Suppressor macrophage treated with lipopolysaccharide for 1 hour (primary cell): ENCODE results near the gene NQO1.
"Not testable (repeated sequence)": the region's sequence is repeated elsewhere in the genome, so short reads cannot be mapped to it uniquely, and the experiment has no call there.

ENCODE experiments used
- DNase-seq, 3 donors: peaks; one replicate each; pipeline ENCODE4 v3.0.0-alpha.2; 2020 to 2022

The NQO1 gene

DNA sequence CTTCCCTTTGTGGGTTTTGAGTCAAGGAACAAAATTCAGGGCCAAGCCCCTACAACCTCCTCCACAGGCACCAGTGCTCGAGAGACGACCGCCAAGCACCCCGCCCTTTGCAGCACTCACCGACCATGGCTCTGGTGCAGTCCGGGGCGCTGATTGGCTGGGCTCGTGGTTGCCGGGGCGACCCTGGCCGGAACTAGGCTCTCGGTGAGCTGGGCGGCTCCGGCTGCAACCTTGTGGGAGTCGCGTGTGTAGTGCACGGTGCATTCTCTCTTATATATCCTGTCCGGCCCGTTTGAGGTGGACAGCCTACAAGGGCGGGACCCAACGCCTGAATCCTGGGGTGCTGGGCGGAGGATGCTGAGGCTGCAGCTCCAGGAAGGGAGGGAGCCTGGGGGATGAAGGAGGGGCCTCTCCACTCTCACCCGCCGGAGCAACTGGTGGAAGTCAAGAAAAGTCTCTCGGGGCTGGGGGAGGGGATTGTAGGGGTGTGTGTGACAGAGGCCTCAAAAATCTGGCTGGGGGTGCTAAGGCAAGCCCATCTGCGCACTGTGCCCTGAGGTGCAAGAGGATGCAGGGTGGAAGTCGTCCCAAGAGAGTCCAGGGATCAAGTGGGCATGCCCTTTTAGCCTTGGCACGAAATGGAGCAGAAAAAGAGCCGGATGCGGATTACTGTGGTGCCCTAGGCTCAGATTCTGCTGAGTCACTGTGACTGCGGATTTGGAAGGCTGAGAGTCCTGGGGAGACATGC lies at the start of gene NQO1:
NQO1 (minus strand) TSS at position 248 of the 748 bp plus-strand sequence; CDS start at position 127, 121 bp downstream.
- DNase-seq = peak; percentile 91 to 94 (median 92)

- peak in 2 of 3 donors; percentile 34 to 49 for DNase-seq
Measured at GRCh38 chr16:69775563-69775962, 49.2 kb upstream of the NQO1 start.

GRCh38 chr16:69773260-69773947 lies 47.0 kb upstream of the NQO1 start:
- DNase-seq = no peak

DNA sequence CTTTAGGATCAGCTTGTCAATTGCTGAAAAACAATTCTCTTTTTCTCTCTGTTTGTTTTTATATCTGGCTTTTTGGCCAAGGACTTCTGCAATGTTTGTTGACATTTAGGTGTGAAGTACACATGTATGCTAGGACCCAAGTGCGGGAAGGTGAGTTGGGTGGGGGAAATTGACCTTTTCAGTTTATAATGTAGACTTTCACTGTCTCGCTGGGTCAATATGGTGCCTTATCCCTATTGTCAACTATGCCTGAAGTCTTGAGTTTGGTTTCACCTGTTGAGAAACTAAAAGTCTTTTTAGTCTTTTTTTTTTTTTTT lies 45.2 kb upstream of the NQO1 start:
- no peak for DNase-seq

- DNase-seq = no peak
Measured at GRCh38 chr16:69769404-69769803, 43.0 kb upstream of the NQO1 start.

GRCh38 chr16:69768666-69769065 lies 42.3 kb upstream of the NQO1 start:
- DNase-seq = no peak

DNA sequence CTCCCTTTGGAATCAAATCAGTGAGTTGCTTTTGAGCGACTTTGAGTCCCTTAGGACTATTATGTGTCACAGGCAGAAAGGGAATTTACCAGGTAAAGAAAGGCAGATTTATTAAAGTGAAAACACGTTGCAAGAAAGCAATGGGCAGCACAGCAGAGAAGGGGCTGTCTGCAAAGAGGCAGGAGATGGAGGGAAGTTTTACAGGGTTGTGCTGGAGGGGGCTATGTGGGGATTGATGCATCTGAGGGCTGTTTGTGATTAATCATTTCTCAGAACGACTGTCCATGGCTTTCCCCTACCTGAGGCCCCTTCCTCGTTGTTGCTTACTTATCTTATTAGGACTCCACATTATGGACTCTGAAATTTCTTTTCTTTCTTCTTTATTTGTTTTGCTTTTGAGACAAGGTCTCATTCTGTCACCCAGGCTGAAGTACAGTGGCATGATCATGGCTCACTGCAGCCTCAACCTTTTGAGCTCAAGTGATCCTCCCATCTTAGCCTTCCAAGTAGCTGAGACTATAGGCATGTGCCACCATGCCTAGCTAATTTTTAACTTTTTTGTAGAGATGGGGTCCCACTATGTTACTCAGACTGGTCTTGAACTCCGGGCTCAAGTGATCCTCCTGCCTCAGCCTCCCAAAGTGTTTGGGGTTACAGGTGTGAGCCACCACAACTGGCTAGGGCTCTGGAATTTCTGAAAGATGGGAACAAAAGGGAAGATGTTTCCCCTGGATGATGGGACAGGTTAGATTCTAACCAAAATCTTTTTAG lies 41.3 kb upstream of the NQO1 start:
- no peak for DNase-seq

DNA sequence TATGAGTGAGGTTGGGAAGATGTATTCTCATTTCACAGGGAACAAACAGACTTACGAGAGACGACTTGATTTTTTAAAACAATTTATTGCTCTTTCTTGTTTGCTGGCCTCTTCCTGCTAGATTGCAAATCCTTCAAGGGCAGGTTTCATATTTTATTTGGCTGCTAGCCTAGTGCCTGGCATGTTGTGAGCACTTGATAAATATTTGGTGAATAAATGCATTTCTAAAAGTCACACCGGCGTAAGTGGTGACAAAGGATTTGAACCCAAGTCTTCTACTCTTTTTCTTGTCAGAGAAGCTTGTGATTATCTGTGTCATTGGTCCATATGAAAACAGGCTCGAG lies 37.2 kb upstream of the NQO1 start:
- no peak for DNase-seq

DNA sequence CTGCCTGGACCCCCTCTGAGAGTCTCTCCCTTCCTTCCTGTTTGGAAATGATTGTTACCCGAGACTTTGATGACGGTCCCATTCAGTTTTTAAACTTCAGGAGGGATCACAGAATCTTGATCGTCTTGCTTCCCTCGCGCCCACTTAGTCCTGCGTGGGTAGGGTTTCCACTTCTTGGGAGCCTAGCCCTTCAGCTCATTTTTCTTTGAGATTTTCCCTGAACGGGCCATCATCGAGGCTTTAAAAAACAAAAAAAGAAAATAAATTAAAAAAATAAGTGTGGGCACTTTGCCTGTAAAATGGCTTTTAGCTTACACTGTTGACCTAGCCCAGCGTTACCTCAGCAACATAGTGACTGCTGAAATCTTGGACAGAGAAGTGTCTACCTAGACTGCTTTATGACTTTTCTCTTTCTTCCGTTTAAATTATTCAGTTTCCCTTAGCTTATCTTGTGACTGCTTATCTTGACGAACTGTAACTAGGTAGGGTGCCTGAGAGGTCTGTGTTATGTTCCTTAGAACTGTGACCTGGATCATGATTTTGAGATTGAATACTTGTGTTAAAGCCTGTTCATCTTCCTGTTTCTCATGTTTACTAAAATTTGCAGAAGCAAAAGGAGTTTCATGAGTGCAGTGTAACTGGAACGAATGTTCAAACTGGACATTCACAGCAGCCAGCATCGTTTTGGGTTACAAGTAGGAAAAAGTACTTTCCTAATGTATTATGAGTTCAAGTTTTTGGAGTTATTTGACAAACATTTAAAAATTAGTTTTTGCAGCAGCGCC lies 36.6 kb upstream of the NQO1 start:
- peak; percentile 50 to 54 (median 53) for DNase-seq

GRCh38 chr16:69761983-69762813 lies 35.8 kb upstream of the NQO1 start, which contains the start of gene WWP2:
TSS of gene WWP2 (plus strand) at chr16:69762332. CDS start at chr16:69787011, 24,679 bp downstream.
- peak; percentile 80 to 92 (median 84) for DNase-seq

- DNase-seq = not testable (repeated sequence)
Measured at GRCh38 chr16:69757375-69757774, 31.0 kb upstream of the NQO1 start.

- no peak for DNase-seq
Measured at GRCh38 chr16:69756705-69757104, 30.3 kb upstream of the NQO1 start.

GRCh38 chr16:69754469-69755310 lies 28.3 kb upstream of the NQO1 start, which contains the start of gene NOB1:
TSS of gene NOB1 (minus strand) at chr16:69754926. CDS start at chr16:69754910, 16 bp downstream.
- peak; percentile 99 for DNase-seq

DNA sequence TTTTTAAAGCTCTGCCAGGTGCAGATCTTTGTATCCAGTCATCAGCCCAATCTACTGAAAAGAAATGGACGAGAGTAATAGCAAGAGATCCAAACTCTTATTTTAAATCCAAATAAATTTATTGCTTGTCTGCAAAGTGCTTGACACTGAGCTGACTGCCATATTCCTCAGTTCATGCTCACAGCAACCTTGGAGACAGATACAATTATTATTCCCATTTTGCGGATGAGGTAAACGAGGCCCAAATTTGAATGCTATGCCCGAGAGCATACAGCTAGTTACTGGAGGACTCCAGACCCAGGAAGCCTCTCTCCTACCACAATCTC lies 27.7 kb upstream of the NQO1 start:
- no peak for DNase-seq

- DNase-seq = no peak
Measured at GRCh38 chr16:69748694-69749345, 22.5 kb upstream of the NQO1 start.

DNA sequence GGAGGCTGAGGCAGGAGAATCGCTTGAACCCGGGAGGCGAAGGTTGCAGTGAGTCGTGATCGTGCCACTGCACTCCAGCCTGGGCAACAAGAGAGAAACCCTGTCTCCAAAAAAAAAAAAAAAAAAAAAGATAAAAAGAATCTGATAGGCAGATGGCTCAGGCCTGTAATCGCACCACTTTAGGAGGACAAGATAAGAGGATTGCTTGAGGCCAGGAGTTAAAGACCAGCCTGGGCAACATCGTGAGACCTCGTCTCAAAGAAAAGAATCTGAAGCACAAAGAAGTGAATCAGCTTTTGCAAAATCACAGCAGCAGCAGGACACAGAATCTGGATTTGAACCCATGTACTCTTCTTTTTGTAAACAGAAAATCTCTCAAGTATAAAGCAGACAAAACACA lies 20.8 kb upstream of the NQO1 start:
- no peak for DNase-seq

- no peak for DNase-seq
Measured at GRCh38 chr16:69745959-69746358, 19.6 kb upstream of the NQO1 start.

DNA sequence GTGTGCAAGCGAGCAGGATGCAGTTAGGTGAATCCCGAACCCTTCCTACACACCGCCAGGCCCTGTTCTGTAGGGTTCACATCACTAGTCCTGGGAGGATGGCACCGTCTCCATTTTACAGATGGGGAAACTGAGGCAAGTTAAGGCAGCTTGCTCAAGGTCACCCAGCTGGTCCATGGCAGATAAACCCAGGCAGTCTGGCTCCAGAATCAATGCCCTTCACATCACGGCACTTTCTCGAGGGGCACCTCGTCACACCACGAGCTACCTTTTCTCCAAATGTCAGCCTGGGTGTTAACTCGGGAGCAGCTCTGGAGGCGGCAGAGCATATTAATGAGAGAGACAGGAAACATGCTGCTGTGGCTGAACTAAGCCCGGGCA lies 18.9 kb upstream of the NQO1 start:
- DNase-seq = no peak

GRCh38 chr16:69744363-69745231 lies 18.2 kb upstream of the NQO1 start:
- no peak for DNase-seq
